K562 treated with DMSO at 1 percent for 12 hours (cell line): ENCODE results near the gene CTDSP2. TPM values are rescaled to one million over a fixed set of nuclear protein-coding genes. Genes with fewer than 3 reads are reported as not detected.

Experiments used
- total RNA-seq: library from RNA; unstranded; fragments of 300-600 nt; gene quantifications from 2 replicates; pipeline ENCODE4 v1.2.3, GENCODE V29; 2022; ENCODE audit not compliant: insufficient read depth

The CTDSP2 gene
- 51.2 and 139 TPM in 2 replicates for total RNA-seq

DNA sequence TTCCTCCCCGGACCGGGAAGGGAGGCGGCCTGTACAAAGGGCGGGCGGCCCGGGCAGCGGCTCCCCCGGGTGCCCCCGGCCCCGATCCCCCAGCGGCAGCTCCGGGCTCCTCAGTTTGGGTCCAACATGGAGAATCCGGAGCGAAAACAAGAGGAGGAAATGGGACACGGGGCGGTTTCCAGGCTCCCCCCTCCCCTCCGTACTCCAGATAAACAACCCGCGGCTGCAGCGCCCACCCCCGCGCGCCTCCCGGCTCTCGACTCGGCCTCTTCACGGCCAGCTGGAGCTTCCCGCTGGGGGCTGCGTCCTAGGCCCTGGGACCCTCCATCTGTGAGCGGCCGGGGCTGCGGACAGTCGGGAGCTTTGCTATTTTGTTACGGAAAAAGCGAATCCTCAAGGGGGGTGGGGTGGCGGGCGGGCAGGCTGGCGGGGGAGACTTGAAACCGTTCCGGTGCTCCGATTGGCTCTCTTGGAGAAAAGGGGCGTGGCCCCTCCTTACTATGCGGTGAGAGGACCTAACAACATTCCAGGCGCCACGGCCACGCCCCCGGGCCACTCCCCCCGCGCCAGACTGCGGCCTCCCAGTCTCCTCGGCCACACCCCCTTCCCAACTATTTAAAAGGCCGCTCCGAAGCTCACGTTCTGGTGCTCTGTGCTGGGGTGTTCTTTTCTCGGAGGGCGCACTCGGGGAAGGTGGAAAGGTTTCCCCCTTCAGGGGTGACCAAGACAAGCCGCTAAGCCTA is at the start of gene CTDSP2:
Gene CTDSP2 (minus strand): TSS at position 153 of the 743 bp plus-strand sequence. CDS start 294 bp downstream, outside the sequence.

DNA sequence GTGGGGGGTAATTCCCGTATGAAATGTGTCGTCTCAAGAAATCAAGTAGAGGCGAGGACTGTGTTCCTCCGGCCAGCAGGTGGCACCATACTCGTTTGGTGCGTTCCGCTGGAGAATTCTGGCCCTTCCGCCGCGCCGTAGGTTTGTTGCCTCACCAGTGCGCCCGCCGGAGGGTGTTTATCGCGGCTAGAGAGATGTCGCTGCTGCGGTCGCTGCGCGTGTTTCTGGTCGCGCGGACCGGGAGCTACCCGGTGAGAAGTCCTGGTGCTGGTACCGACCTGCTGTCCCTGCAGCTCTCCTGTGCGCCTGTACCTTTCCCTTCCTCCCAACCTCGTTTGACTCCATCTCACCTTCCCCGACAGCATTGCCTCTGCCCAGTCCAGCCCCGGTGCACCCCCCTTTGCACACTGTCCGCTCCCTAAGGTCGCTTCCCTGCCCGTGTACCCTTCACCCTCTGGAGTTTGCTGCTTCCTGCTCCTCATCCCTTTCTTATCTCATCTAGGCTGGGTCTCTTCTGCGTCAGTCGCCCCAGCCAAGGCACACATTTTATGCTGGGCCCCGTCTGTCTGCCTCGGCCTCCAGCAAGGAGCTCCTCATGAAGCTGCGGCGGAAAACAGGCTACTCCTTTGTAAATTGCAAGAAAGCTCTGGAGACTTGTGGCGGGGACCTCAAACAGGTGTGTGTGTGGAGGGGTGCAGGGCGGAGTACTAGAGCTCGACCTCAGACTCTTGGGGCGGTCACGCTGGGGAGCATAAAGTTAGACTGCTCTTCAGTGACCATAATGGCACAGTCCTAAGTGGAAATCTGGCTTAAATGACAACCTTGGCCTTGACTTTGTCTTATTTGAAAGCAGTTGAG is 63.7 kb downstream of the CTDSP2 start, which contains the start of gene TSFM:
Gene TSFM (plus strand): TSS at position 180 of the 858 bp plus-strand sequence. CDS start 15 bp downstream, at position 195.

GRCh38 chr12:57772429-57773322 is 73.9 kb downstream of the CTDSP2 start, which contains the start of gene EEF1AKMT3:
TSS of gene EEF1AKMT3 (plus strand) at chr12:57772614. CDS start at chr12:57772725, 111 bp downstream.

GRCh38 chr12:57771873-57772428 is 74.6 kb downstream of the CTDSP2 start, which contains the start of gene METTL1:
TSS of gene METTL1 (minus strand) at chr12:57772105. CDS start at chr12:57772083, 22 bp downstream.

Other genes starting within 250 kb of the CTDSP2 start
- gene DTX3, start 241.9 kb downstream of the CTDSP2 start, total RNA-seq, result not detected in 2 replicates
- gene ARHGEF25, start 235.3 kb downstream of the CTDSP2 start, total RNA-seq, result 8.4 and 14.2 TPM in 2 replicates
- 19.6 and 67.1 TPM in 2 replicates for gene B4GALNT1, start 213.5 kb downstream of the CTDSP2 start, total RNA-seq
- gene OS9, start 152.6 kb downstream of the CTDSP2 start, total RNA-seq, result 231 and 291 TPM in 2 replicates
- 0.82 TPM in 1 of 2 replicates, not detected in the other for gene AGAP2, start 108.0 kb downstream of the CTDSP2 start, total RNA-seq
- gene TSPAN31, start 101.7 kb downstream of the CTDSP2 start, total RNA-seq, result 8.0 and 16.3 TPM in 2 replicates
- gene CDK4, start 94.4 kb downstream of the CTDSP2 start, total RNA-seq, result 148 and 190 TPM in 2 replicates
- 10.6 and 12.2 TPM in 2 replicates for gene MARCHF9, start 91.6 kb downstream of the CTDSP2 start, total RNA-seq
- 0.65 and 0.74 TPM in 2 replicates for gene CYP27B1, start 79.7 kb downstream of the CTDSP2 start, total RNA-seq
- gene METTL1, start 74.6 kb downstream of the CTDSP2 start, total RNA-seq, result 6.5 and 9.4 TPM in 2 replicates
- 2.5 and 5.1 TPM in 2 replicates for gene EEF1AKMT3, start 74.1 kb downstream of the CTDSP2 start, total RNA-seq
- 25.0 and 36.0 TPM in 2 replicates for gene TSFM, start 63.9 kb downstream of the CTDSP2 start, total RNA-seq
- 1.6 TPM in 1 of 2 replicates, not detected in the other for gene AVIL, start 28.0 kb downstream of the CTDSP2 start, total RNA-seq
- gene ATP23, start 94.8 kb upstream of the CTDSP2 start, total RNA-seq, result 12.3 and 13.7 TPM in 2 replicates